IPS-18c (cell line): ENCODE data around the gene TSPY9.
"Not testable (repeated sequence)": the region's sequence is repeated elsewhere in the genome, so short reads cannot be mapped to it uniquely, and the experiment has no call there.

Source experiments
- H3K4me3 ChIP-seq: 2 replicates; pipeline ENCODE4 v1.7.0; 2013; ENCODE audit warnings: low read depth, mild to moderate bottlenecking, low read length, moderate library complexity; ENCODE audit not compliant: insufficient read depth
- H3K9me3 ChIP-seq: one replicate; pipeline ENCODE4 v1.6.1; 2013; ENCODE audit warnings: mild to moderate bottlenecking, low read length, moderate library complexity; ENCODE audit not compliant: control insufficient read depth, insufficient read depth

TSPY9 gene, protein sequence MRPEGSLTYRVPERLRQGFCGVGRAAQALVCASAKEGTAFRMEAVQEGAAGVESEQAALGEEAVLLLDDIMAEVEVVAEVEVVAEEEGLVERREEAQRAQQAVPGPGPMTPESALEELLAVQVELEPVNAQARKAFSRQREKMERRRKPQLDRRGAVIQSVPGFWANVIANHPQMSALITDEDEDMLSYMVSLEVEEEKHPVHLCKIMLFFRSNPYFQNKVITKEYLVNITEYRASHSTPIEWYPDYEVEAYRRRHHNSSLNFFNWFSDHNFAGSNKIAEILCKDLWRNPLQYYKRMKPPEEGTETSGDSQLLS

DNA sequence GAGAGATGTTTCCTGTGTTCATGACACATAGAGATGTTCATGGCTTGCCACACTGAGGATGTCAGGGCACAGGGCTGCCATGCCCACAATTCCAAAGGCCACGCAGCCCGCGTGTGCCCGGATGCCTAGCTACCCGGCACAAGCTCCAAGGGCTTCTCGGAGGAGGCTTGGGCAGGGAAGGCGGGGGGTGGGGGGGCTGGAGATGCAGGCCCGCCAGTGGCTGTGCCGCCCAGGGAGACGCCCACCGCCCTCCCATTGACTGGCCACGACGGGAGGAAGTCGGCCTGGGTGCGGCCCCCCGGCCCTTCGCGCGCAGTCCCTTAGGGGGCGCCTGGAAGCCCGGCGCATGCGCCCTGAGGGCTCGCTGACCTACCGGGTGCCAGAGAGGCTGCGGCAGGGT, at the start of gene TSPY9:
Gene TSPY9 (plus strand): TSS at position 301 of the 400 bp plus-strand sequence. CDS start 46 bp downstream, at position 347.
- H3K4me3 ChIP-seq, H3K9me3 ChIP-seq: not testable (repeated sequence)

DNA sequence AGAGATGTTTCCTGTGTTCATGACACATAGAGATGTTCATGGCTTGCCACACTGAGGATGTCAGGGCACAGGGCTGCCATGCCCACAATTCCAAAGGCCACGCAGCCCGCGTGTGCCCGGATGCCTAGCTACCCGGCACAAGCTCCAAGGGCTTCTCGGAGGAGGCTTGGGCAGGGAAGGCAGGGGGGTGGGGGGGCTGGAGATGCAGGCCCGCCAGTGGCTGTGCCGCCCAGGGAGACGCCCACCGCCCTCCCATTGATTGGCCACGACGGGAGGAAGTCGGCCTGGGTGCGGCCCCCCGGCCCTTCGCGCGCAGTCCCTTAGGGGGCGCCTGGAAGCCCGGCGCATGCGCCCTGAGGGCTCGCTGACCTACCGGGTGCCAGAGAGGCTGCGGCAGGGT, 20.4 kb upstream of the TSPY9 start, which contains the start of gene TSPY1:
Gene TSPY1 (plus strand): TSS at position 301 of the 400 bp plus-strand sequence. CDS start 46 bp downstream, at position 347.
- not testable (repeated sequence) for H3K4me3 ChIP-seq, H3K9me3 ChIP-seq

DNA sequence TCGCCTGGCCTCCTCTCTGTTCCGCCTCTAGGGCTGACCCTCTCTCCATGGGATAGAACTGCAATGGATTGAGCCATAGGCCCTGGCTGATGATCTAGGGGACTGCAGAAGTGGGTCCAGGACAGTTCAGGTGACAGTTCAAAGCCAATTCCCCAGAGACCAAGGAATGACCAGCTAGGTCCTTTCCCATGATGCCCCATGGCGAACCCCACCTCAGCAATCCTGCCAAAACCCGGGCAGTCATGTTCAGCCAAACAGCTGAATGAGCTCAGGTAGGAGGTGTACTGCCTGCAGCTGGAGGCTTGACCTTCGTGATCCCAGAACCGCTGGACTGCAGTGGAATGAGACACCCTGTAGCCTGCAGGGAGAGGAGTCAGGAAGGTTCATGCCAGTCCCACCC, 17.3 kb downstream of the TSPY9 start:
- not testable (repeated sequence) for H3K9me3 ChIP-seq, H3K4me3 ChIP-seq

DNA sequence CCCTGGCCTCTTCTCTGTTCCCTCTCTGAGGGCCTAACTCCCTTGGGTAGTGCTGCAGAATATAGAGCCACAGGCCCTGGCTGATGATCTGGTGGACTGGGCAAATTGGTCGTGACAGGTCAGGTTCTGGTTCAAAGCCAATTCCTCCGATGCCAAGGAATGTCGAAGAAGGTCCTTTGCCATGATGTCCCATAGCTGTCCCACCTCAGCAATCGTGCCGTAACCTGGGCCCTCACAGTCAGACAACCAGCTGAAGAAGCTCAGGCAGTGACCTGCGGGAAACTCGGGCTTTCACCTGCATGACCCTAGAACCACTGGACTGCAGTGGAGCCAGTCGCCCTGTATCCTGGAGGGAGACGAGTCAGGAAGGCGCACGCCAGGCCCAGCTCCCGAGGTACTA, 29.2 kb downstream of the TSPY9 start:
- H3K4me3 ChIP-seq, H3K9me3 ChIP-seq: not testable (repeated sequence)

DNA sequence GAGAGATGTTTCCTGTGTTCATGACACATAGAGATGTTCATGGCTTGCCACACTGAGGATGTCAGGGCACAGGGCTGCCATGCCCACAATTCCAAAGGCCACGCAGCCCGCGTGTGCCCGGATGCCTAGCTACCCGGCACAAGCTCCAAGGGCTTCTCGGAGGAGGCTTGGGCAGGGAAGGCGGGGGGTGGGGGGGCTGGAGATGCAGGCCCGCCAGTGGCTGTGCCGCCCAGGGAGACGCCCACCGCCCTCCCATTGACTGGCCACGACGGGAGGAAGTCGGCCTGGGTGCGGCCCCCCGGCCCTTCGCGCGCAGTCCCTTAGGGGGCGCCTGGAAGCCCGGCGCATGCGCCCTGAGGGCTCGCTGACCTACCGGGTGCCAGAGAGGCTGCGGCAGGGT, 40.5 kb downstream of the TSPY9 start, which contains the start of gene TSPY10:
Gene TSPY10 (plus strand): TSS at position 301 of the 400 bp plus-strand sequence. CDS start 46 bp downstream, at position 347.
- not testable (repeated sequence) for H3K9me3 ChIP-seq, H3K4me3 ChIP-seq
